Pulmonary artery endothelial cell (primary cell): Measurements from ENCODE around the gene CCDC186. TPM values are rescaled to one million over a fixed set of nuclear protein-coding genes. Genes with fewer than 3 reads are reported as not detected.
A peak's percentile ranks its signal among the peaks of the same experiment; 100 is the strongest.
"Not testable (repeated sequence)": the region's sequence is repeated elsewhere in the genome, so short reads cannot be mapped to it uniquely, and the experiment has no call there.

Experiments
- DNase-seq: peaks from one replicate; pipeline ENCODE4 v3.0.0-alpha.2; 2011; ENCODE audit warnings: low read depth, low spot score
- total RNA-seq: library from RNA; depleted of rRNA; stranded (reverse); fragments of >200 nt; gene quantifications from 2 replicates; pipeline ENCODE4 v1.2.3, GENCODE V29; 2014

CCDC186 gene
- total RNA-seq, 1 donor from 2014 or later, result 12.8 TPM

DNA sequence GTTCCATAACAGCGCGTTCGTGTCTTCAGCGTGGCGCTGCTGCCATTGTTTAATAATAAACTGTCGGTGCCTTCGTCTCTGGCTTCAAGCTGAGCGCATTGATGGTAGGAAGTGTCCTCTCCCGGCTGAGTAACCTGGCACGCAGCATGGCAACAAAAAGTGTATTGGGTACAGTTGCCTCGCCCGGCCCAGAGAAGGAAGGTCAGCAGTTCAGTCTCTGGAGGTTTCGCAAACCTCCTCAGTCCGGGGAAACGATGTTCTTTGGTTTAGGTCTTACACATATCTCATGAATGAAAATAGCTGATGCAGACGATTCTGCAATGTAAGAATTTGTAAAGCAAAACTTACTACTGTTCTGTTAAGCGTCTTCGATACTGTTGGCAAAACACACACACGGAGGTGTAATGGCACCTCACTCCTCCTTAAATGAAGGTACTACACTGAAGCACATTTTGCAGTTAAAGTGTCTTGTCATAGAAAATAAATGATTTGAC, 739 bp upstream of the CCDC186 start:
- DNase-seq, result no peak

GRCh38 chr10:114173603-114173920, 441 bp downstream of the CCDC186 start:
- no peak for DNase-seq

GRCh38 chr10:114172776-114173602, 1.0 kb downstream of the CCDC186 start:
- DNase-seq, result no peak

DNA sequence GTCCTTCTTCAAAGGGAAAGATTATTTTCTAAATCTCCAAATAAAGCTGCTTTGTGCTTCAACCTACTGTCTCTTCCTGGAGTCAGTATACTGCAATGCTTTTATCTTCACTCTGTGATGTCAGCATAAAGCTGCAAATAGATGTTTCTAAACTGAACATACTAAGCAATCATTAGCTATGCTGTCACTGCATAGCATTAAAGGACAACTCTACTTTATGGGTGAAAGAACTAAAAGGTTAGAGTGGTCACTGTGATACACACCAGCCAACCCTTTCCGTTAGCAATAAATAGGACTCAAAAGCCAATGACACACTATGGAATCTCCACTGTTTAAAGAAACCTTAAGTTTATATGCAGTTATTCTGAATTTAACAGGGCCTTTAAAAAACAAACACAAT, 1.8 kb downstream of the CCDC186 start:
- no peak for DNase-seq

DNA sequence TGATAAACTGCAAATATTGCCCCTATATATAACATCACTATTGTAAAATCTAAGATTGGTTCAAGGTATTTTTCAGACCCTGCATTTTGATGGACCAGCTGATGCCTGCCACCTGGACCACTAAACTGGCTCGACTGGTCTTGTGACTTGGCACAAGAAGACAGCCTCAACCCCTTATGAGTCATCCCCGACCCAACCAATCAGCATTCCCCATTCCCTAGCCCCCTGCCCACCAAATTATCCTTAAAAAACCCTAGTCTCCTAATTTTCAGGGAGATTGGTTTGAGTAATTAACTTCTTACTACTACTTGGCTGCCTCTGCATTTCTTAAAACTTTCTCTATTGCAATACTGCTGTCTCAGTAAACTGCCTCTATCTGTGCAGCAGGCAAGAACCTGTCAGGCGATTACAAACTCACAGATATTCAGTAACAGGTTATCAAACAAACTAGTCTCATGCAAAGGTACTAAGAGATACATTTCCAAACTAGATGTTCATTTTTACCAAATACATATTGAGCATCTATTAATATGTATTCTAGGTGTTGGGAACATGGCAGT, 5.5 kb downstream of the CCDC186 start:
- no peak for DNase-seq

DNA sequence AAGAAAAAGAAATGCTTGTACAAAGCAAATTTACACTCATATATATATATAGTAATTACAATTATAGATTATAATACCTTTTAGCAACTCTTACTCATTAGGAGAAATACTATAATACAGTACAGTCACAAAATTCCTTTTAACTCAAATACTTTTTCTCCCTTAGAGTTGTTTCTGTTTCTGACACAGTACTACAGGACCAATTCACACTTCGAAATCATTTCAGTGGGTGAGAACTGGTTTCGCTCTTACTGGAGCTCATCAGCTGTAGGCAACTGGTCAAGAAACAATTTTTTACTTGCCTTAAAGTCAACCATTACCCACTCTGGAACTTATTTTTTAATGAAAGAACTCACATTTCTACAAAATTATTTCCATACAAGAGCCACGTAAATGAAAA, 6.0 kb downstream of the CCDC186 start:
- DNase-seq, result no peak

- no peak for DNase-seq
These were observed 7.5 kb downstream of the CCDC186 start for GRCh38 chr10:114166494-114166893.

DNA sequence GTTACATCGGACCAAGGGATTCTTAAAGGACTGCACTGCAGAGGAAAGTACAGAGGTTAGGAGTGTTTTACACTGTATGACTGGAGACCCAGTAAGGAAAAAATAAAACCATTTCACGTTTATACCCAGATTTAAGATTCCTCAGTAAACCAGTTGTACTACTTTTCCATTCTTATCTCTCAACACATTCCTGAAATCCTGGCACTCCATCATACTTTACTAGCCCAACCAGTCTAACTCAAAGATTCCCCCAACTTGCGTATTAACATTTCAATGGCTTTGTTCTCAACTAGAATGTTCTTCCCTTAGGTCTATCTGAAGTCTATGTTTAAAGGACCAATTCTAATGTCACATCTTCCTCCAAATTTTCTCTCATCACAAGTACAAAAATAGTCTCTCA, 8.0 kb downstream of the CCDC186 start:
- no peak for DNase-seq

GRCh38 chr10:114163062-114163461, 10.9 kb downstream of the CCDC186 start:
- no peak for DNase-seq

GRCh38 chr10:114157912-114158311, 16.1 kb downstream of the CCDC186 start:
- DNase-seq, result no peak

- no peak for DNase-seq
These were observed 22.1 kb downstream of the CCDC186 start for GRCh38 chr10:114151892-114152291.

DNA sequence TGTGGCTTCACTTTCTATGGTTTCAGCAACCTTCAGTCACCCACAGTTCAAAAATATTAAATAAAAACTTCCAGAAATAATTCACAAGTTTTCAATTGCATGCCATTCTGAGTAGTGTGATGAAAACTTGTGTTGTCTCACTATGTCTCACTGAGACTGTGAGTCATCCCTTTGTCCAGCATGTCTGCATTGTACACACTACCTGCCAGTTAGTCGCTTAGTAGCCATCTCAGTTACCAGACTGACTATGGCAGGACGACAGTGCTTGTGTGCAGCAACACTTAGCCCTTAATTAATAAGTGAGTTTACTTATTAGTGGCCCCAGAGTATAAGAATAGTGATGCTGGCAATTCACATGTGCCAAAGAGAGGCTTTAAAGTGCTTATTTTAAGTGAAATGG, 22.5 kb downstream of the CCDC186 start:
- peak; percentile 57 for DNase-seq

GRCh38 chr10:114149476-114149875, 24.5 kb downstream of the CCDC186 start:
- DNase-seq, result not testable (repeated sequence)

- DNase-seq, result no peak
These were observed 30.8 kb downstream of the CCDC186 start for GRCh38 chr10:114143160-114143559.

DNA sequence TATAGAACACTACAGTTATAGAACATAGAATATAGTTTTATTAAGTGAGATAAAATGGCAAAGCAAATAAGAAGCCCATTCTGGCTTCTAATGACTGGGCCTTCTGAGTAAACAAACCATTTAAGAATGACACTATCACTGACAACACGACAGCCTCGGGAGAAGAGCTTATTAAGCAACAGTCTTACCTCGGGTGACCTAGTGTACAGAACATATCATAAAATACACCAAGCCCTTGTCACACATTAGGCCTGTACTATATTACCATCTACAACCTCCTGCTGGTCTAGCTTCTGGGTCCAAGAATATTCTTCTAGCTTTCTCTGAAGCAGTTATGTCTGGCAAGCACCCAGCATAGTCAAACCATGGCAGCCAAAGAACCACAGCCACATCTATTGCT, 32.0 kb downstream of the CCDC186 start:
- no peak for DNase-seq

GRCh38 chr10:114140827-114141226, 33.2 kb downstream of the CCDC186 start:
- not testable (repeated sequence) for DNase-seq

- DNase-seq, result no peak
These were observed 34.0 kb downstream of the CCDC186 start for GRCh38 chr10:114140036-114140435.

DNA sequence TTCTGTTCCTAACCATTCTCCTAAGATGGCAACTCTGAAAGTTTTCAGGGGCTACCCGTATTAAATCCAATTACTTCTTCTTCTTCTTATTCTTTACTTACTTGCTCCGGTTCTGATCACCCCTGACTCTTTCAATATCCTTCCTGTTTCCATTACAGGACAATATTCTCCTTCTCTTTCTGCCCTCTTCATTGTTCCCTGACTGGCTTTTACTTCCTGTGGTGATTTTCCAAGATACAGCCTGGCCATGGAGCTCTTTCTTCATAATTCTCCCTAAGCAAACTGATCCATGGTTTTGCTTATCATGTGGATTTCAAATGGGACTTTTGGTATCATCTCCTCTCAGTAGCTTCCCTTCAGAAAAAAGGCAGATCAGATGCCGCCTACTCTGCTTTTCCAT, 35.4 kb downstream of the CCDC186 start:
- no peak for DNase-seq

DNA sequence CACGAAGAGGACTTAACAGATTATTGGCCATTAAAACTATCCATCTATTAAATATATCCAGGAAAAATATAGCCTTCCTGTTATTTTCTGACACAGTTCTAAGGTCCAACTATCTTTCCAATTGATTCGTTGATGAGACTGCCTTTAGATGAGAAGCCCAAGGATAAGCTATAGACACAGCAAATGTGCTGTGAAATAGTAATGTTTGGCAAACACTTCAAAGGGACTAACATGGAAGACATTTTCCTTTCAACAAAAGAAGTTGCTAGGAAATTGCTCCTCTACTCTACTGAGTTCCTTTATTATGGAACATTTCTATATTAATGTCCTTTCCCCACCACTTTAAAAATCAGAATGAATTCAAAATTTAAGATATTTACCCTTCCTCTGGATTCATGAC, 38.5 kb downstream of the CCDC186 start:
- no peak for DNase-seq

- DNase-seq, result no peak
These were observed 42.9 kb downstream of the CCDC186 start for GRCh38 chr10:114131094-114131493.

DNA sequence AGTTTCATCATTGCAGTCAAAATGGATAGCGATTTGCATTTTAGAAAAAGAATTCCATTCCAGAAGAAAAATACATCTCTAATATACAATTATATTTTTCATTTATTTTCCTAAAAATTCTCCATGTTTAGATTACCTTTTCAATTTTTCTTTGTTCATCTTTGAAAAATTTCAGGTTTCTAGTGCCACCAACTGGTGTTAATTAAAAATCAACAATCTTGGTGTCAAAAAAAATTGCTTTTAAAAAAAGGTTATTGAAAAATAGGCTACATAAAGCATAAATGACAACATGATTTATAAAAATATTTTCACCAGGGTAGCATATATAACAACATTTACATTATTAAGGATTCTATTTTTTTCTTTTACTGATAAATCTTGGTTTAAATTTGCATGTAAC, 53.0 kb downstream of the CCDC186 start:
- no peak for DNase-seq

- no peak for DNase-seq
These were observed 55.5 kb downstream of the CCDC186 start for GRCh38 chr10:114118514-114118913.

GRCh38 chr10:114117728-114118127, 56.3 kb downstream of the CCDC186 start:
- DNase-seq, result no peak
